Measurements from ENCODE around the gene LIPG.

DNA sequence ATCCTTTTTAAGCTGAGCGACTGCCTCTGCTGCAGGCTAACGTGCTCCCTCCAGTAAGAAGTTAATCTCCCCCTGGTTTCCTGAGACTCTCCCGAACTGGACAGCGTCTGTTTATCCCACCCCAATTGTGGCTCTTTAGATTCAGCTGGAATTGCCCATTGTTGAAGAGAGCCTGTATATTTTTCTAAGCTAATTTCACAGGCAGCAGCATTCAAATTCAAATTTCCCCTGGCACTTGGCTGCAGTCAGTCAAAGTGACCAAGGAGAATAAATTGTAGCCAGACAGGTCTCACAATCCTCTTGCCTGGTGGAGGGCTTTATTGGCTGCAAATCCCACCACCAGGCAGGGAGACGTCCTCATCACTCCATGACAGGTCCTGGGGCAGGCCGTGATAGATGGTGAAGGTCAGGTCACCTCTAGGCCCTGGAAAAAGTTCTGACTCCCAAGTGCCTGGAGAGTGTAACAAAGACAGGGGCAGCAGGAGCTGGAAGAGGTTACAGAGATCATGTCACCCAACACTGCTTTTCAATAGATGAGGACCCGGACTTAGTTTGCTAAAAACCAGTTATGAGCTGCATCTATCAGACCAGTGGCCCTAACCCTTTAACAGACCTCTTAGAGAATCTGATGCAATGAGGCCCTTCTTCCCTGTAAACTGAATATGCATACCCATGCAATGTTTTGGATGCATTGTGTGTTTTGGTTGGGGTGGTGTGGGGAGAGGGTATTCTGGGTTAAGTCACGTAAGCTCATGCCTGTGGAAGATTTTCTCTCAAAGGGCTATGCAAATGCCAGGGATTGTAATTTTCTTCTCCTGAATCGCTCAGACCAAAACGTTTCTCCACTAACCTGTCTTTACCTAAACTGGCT, 42.5 kb upstream of the LIPG start:
- TF ChIP-seq, protein P1, sequence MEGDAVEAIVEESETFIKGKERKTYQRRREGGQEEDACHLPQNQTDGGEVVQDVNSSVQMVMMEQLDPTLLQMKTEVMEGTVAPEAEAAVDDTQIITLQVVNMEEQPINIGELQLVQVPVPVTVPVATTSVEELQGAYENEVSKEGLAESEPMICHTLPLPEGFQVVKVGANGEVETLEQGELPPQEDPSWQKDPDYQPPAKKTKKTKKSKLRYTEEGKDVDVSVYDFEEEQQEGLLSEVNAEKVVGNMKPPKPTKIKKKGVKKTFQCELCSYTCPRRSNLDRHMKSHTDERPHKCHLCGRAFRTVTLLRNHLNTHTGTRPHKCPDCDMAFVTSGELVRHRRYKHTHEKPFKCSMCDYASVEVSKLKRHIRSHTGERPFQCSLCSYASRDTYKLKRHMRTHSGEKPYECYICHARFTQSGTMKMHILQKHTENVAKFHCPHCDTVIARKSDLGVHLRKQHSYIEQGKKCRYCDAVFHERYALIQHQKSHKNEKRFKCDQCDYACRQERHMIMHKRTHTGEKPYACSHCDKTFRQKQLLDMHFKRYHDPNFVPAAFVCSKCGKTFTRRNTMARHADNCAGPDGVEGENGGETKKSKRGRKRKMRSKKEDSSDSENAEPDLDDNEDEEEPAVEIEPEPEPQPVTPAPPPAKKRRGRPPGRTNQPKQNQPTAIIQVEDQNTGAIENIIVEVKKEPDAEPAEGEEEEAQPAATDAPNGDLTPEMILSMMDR (IDR thresholded peaks at IDR 0.05) = no peak
- TF ChIP-seq POLR2A (IDR thresholded peaks at IDR 0.05) = no peak
